ENCODE measurements around the gene CYTH3.

DNA sequence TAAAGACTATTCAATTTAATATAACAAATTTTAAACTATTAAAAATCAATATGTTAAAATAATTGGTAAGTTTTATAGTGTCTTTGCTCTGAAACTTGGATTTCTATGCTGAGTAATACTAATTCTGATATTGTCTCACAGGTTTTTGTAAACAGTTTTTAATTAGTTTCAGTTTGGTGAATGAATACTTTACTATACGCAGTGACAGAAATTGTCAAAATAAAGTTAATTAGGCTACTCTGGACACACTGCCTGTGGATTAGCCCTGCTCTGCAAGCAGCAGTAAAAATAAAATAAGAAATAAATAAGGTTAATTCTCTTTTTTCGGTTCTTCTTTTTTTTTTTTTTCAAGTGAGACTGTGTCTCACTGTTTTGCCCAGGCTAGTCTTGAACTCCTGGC is 135.9 kb downstream of the CYTH3 start:
- TF ChIP-seq EP300 (IDR thresholded peaks at IDR 0.05), result no peak
- no peak for TF ChIP-seq POLR2A (IDR thresholded peaks at IDR 0.05)
- TF ChIP-seq, protein P1, sequence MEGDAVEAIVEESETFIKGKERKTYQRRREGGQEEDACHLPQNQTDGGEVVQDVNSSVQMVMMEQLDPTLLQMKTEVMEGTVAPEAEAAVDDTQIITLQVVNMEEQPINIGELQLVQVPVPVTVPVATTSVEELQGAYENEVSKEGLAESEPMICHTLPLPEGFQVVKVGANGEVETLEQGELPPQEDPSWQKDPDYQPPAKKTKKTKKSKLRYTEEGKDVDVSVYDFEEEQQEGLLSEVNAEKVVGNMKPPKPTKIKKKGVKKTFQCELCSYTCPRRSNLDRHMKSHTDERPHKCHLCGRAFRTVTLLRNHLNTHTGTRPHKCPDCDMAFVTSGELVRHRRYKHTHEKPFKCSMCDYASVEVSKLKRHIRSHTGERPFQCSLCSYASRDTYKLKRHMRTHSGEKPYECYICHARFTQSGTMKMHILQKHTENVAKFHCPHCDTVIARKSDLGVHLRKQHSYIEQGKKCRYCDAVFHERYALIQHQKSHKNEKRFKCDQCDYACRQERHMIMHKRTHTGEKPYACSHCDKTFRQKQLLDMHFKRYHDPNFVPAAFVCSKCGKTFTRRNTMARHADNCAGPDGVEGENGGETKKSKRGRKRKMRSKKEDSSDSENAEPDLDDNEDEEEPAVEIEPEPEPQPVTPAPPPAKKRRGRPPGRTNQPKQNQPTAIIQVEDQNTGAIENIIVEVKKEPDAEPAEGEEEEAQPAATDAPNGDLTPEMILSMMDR (IDR thresholded peaks at IDR 0.05), result no peak

Data from ovary (tissue), 3 donors.